ENCODE data around the gene TMEM120A. TPM values are rescaled to one million over a fixed set of nuclear protein-coding genes. Genes with fewer than 3 reads are reported as not detected.

TMEM120A gene
- total and polyA plus RNA-seq, 2 donors from 2014 or later, result 47.0 to 141 TPM

DNA sequence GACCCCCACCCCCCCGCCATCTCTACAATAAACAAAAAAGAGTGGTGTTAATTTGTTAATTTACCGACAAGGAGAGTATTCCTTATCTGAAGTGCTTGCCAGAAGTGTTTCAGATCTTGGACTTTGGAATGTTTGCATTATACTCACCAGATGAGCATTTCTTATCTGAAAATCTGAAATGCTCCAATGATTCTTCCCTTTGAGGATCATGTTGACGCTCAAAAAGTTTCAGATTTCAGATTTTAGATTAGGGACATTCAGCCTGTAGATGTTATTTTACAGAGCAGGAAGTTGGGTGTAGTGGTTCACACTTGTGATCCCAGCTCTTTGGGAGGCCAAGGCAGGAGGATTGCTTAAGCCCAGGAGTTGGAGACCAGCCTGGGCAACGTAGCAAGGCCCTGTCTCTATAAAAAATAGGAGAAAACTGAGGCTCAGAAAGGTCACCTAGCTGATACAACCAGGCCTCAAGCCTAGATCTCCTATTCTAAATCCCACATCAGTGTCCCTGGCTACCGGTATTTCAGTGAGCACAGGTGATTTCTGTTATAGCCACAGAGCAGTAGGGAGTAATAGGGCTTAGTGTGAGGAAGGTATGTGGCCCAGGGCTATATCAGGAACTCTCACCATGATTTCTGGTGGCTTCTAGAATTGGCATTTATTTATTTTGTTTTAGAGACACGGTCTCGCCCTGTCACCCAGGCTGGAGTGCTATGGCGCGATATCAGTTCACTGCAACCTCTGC is 35.4 kb downstream of the TMEM120A start:
- H3K9ac ChIP-seq (ENCODE audit: low read length in 3 of 3), result no peak overlapping the region
- DNase-seq (no peak), FAIRE-seq (no peak)
- intact Hi-C loops (cut with DNase I), result loop anchor here (5.0 kb wide), 1 partner anchor 42 kb away; the partner anchor contains the start of gene POR
- no peak for TF ChIP-seq CTCF (IDR thresholded peaks at IDR 0.05; ENCODE audit: borderline replicate concordance, extremely low read depth, insufficient read depth)
- peaks cover 0 to 15% (median 12%) of the 10 kb centered on the region in 3 donors for H3K36me3 ChIP-seq (ENCODE audit: control insufficient read depth in 2 of 3, insufficient read depth in 3 of 3, low read length in 3 of 3)
- no peaks in the 10 kb centered on the region for H3K27me3 ChIP-seq (ENCODE audit: control insufficient read depth, insufficient read depth, low read length)
- no peak overlapping the region for H3K4me3 ChIP-seq (ENCODE audit: low read length in 3 of 3)
- peaks cover 0 to 24% (median 19%) of the 10 kb centered on the region in 3 donors for H3K4me1 ChIP-seq (ENCODE audit: control insufficient read depth in 2 of 3, insufficient read depth in 2 of 3, low read depth in 1 of 3, low read length in 3 of 3)
- H3K27ac ChIP-seq (ENCODE audit: low read depth in 2 of 2, low read length in 2 of 2), result peak overlapping the region in 1 of 2 donors; percentile 3
- H3K9me3 ChIP-seq (ENCODE audit: control insufficient read depth in 2 of 3, insufficient read depth in 1 of 3, low read length in 3 of 3), result no peaks in the 10 kb centered on the region

DNA sequence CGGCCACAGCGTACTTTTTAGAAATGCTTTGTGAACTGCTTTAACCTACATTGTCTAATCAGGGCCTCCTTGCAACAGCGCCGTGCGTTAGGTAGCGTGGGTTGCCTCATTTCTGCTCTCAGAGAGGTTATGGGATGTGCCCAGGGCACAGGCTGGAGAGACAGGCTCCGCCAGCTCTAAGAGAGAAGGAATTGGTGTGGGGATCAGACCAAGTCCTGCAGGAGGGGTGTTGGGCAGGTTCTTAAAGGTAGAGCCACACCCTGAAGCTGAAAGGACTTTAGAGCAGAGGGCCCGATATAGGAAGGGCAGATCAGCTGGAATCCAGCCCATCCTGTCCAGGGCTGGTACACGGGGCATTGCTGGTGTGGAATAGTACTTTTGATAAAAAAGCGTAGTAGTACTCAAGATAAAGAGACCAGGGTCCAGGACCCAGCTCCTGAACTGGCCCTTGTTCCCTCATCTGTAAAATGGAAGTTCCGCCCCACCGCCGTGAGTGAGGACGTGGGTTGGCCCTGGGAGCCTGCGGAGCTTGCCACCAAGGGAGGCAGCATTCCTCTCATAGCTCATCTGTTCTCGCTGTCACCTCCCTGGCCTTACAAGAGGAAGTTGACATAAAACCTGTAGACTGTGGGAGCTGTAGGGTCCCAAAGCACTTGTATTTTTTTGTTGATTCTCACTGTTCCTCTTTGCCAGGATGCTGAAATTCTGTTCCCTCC is 37.2 kb downstream of the TMEM120A start:
- no peak overlapping the region for H3K9ac ChIP-seq (ENCODE audit: low read length in 3 of 3)
- H3K27ac ChIP-seq (ENCODE audit: low read depth in 2 of 2, low read length in 2 of 2), result peak overlapping the region in 1 of 2 donors; percentile 43
- no peaks in the 10 kb centered on the region for H3K9me3 ChIP-seq (ENCODE audit: control insufficient read depth in 2 of 3, insufficient read depth in 1 of 3, low read length in 3 of 3)
- intact Hi-C loops (cut with DNase I), result loop anchor here (5.0 kb wide), 1 partner anchor 40 kb away; the partner anchor contains the start of gene POR
- DNase-seq, result peak; percentile 45 to 87 (median 75)
- no peaks in the 10 kb centered on the region for H3K27me3 ChIP-seq (ENCODE audit: control insufficient read depth, insufficient read depth, low read length)
- FAIRE-seq, result no peak
- no peak overlapping the region for H3K4me3 ChIP-seq (ENCODE audit: low read length in 3 of 3)
- H3K36me3 ChIP-seq (ENCODE audit: control insufficient read depth in 2 of 3, insufficient read depth in 3 of 3, low read length in 3 of 3), result peaks cover 0 to 17% (median 14%) of the 10 kb centered on the region in 3 donors
- peaks cover 0 to 14% (median 12%) of the 10 kb centered on the region in 3 donors for H3K4me1 ChIP-seq (ENCODE audit: control insufficient read depth in 2 of 3, insufficient read depth in 2 of 3, low read depth in 1 of 3, low read length in 3 of 3)
- no peak for TF ChIP-seq CTCF (IDR thresholded peaks at IDR 0.05; ENCODE audit: borderline replicate concordance, extremely low read depth, insufficient read depth)

- Histone ChIP-seq H3K4me1 (ENCODE audit: control insufficient read depth in 2 of 3, insufficient read depth in 2 of 3, low read depth in 1 of 3, low read length in 3 of 3) (peaks cover 0 to 12% (median 5%) of the 10 kb centered on the region in 3 donors), H3K27me3 (ENCODE audit: control insufficient read depth, insufficient read depth, low read length) (no peaks in the 10 kb centered on the region), H3K9ac (ENCODE audit: low read length in 3 of 3) (no peak overlapping the region), H3K36me3 (ENCODE audit: control insufficient read depth in 2 of 3, insufficient read depth in 3 of 3, low read length in 3 of 3) (peaks cover 0 to 17% (median 14%) of the 10 kb centered on the region in 3 donors), H3K4me3 (ENCODE audit: low read length in 3 of 3) (no peak overlapping the region), H3K27ac (ENCODE audit: low read depth in 2 of 2, low read length in 2 of 2) (no peak overlapping the region), H3K9me3 (ENCODE audit: control insufficient read depth in 2 of 3, insufficient read depth in 1 of 3, low read length in 3 of 3) (no peaks in the 10 kb centered on the region)
- intact Hi-C loops (cut with DNase I), result loop anchor here (5.0 kb wide), 1 partner anchor 38 kb away; the partner anchor contains the start of gene POR
- FAIRE-seq (no peak), DNase-seq (peak in 3 of 5 donors; percentile 46 to 73 (median 50))
- no peak for TF ChIP-seq CTCF (IDR thresholded peaks at IDR 0.05; ENCODE audit: borderline replicate concordance, extremely low read depth, insufficient read depth)
Observed at GRCh38 chr7:75955331-75955955, 39.0 kb downstream of the TMEM120A start.
